Glutamatergic neuron (in vitro differentiated cells): Measurements from ENCODE around the gene ATR. TPM values are rescaled to one million over a fixed set of nuclear protein-coding genes. Genes with fewer than 3 reads are reported as not detected.

Source experiments
- DNase-seq: peaks from one replicate; pipeline ENCODE4 v3.0.0; 2022
- H3K27ac Mint-ChIP-seq: one replicate; pipeline ENCODE4 v1.8.0; 2020; ENCODE audit warnings: mild to moderate bottlenecking, mixed read lengths, inconsistent platforms; ENCODE audit not compliant: unreplicated experiment
- H3K27me3 Mint-ChIP-seq: one replicate; pipeline ENCODE4 v1.8.0; 2020; ENCODE audit warnings: mild to moderate bottlenecking, moderate library complexity, mixed read lengths, inconsistent platforms; ENCODE audit not compliant: unreplicated experiment
- H3K36me3 Mint-ChIP-seq: one replicate; pipeline ENCODE4 v1.8.0; 2020; ENCODE audit warnings: mild to moderate bottlenecking, mixed read lengths, inconsistent platforms; ENCODE audit not compliant: unreplicated experiment
- H3K4me1 Mint-ChIP-seq: one replicate; pipeline ENCODE4 v1.8.0; 2020; ENCODE audit warnings: mild to moderate bottlenecking, low read depth, mixed read lengths, inconsistent platforms; ENCODE audit not compliant: unreplicated experiment
- H3K4me3 Mint-ChIP-seq: one replicate; pipeline ENCODE4 v1.8.0; 2020; ENCODE audit warnings: mild to moderate bottlenecking, mixed read lengths, inconsistent platforms; ENCODE audit not compliant: unreplicated experiment
- H3K9me3 Mint-ChIP-seq: one replicate; pipeline ENCODE4 v1.8.0; 2020; ENCODE audit warnings: mild to moderate bottlenecking, moderate library complexity, mixed read lengths, inconsistent platforms; ENCODE audit not compliant: unreplicated experiment
- CTCF ChIP-seq: fragments of 200-600 bp; sonication (generic); IDR thresholded peaks from one replicate; pipeline ENCODE4 v1.5.0; 2021; ENCODE audit not compliant: partially characterized antibody, unreplicated experiment
- total RNA-seq: library from RNA; stranded (reverse); fragmentation: NEBNext Ultra II Directional; extraction: Animal tissue kit (Norgen Biotek cat#: 25700); gene quantifications from one replicate; pipeline ENCODE4 v1.2.1, GENCODE V29; 2021; ENCODE audit not compliant: unreplicated experiment

The ATR gene
- total RNA-seq, 1 donor from 2014 or later, result 18.3 TPM

- no peak overlapping the region for H3K4me3 Mint-ChIP-seq
- no peak overlapping the region for H3K27ac Mint-ChIP-seq
- peaks cover 7% of the 10 kb centered on the region for H3K4me1 Mint-ChIP-seq
- no peak for DNase-seq
- TF ChIP-seq CTCF, result no peak
- H3K9me3 Mint-ChIP-seq, result no peaks in the 10 kb centered on the region
- H3K36me3 Mint-ChIP-seq, result no peaks in the 10 kb centered on the region
- peaks cover 6% of the 10 kb centered on the region for H3K27me3 Mint-ChIP-seq
These were observed 23.2 kb upstream of the ATR start for GRCh38 chr3:142601713-142602112.

- H3K36me3 Mint-ChIP-seq, result no peaks in the 10 kb centered on the region
- peaks cover 4% of the 10 kb centered on the region for H3K27me3 Mint-ChIP-seq
- peaks cover 6% of the 10 kb centered on the region for H3K4me1 Mint-ChIP-seq
- H3K4me3 Mint-ChIP-seq, result peak overlapping the region; percentile 18
- H3K9me3 Mint-ChIP-seq, result no peaks in the 10 kb centered on the region
- no peak for TF ChIP-seq CTCF
- DNase-seq, result no peak
- H3K27ac Mint-ChIP-seq, result no peak overlapping the region
These were observed 19.4 kb upstream of the ATR start for GRCh38 chr3:142597906-142598305.

GRCh38 chr3:142596726-142597088, 18.2 kb upstream of the ATR start:
- Mint-ChIP-seq H3K4me1 (no peaks in the 10 kb centered on the region), H3K27me3 (no peaks in the 10 kb centered on the region), H3K27ac (no peak overlapping the region), H3K4me3 (peak overlapping the region; percentile 95), H3K9me3 (no peaks in the 10 kb centered on the region), H3K36me3 (no peaks in the 10 kb centered on the region)
- no peak for DNase-seq
- TF ChIP-seq CTCF, result no peak

- no peak within 1 kb of the TSS for H3K27ac Mint-ChIP-seq
- peak; percentile 86 for DNase-seq
- H3K9me3 Mint-ChIP-seq, result no peaks in the 10 kb centered on the region
- H3K36me3 Mint-ChIP-seq, result no peaks in the 10 kb centered on the region
- H3K27me3 Mint-ChIP-seq, result no peaks in the 10 kb centered on the region
- H3K4me1 Mint-ChIP-seq, result no peaks in the 10 kb centered on the region
- peak within 1 kb of the TSS; percentile 95 for H3K4me3 Mint-ChIP-seq
- no peak for TF ChIP-seq CTCF
These were observed 17.6 kb upstream of the ATR start, which contains the start of gene PLS1 for GRCh38 chr3:142595951-142596725. Gene PLS1, plus strand, starts transcription at chr3:142596393. Its CDS starts 67,845 bp downstream, at chr3:142664238.

- DNase-seq, result no peak
- no peak for TF ChIP-seq CTCF
- no peak overlapping the region for H3K27ac Mint-ChIP-seq
- no peaks in the 10 kb centered on the region for H3K4me1 Mint-ChIP-seq
- H3K4me3 Mint-ChIP-seq, result peak overlapping the region; percentile 72
- H3K27me3 Mint-ChIP-seq, result no peaks in the 10 kb centered on the region
- H3K36me3 Mint-ChIP-seq, result no peaks in the 10 kb centered on the region
- no peaks in the 10 kb centered on the region for H3K9me3 Mint-ChIP-seq
These were observed 17.0 kb upstream of the ATR start for GRCh38 chr3:142595581-142595950.
